ENCODE measurements around the gene FUT1.
"Not testable (repeated sequence)": the region's sequence is repeated elsewhere in the genome, so short reads cannot be mapped to it uniquely, and the experiment has no call there.

DNA sequence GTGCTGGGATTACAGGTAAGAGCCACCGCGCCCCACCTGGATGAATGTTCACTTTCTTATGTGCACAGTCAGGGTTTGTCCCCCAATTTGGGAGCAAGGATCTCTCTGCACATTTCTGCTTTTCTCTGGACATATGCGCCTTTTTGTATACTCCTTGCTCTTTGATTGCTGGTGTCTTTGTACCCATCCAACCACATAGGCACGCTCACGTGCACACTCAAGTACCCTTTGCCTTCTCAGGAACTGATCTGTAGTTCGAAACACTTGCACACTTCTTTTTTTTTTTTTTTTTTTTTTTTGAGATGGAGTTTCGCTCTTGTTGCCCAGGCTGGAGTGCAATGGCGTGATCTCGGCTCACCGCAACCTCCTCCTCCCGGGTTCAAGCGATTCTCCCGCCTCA lies 34.3 kb downstream of the FUT1 start:
- TF ChIP-seq, protein P1, sequence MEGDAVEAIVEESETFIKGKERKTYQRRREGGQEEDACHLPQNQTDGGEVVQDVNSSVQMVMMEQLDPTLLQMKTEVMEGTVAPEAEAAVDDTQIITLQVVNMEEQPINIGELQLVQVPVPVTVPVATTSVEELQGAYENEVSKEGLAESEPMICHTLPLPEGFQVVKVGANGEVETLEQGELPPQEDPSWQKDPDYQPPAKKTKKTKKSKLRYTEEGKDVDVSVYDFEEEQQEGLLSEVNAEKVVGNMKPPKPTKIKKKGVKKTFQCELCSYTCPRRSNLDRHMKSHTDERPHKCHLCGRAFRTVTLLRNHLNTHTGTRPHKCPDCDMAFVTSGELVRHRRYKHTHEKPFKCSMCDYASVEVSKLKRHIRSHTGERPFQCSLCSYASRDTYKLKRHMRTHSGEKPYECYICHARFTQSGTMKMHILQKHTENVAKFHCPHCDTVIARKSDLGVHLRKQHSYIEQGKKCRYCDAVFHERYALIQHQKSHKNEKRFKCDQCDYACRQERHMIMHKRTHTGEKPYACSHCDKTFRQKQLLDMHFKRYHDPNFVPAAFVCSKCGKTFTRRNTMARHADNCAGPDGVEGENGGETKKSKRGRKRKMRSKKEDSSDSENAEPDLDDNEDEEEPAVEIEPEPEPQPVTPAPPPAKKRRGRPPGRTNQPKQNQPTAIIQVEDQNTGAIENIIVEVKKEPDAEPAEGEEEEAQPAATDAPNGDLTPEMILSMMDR (IDR thresholded peaks at IDR 0.05): not testable (repeated sequence)
- not testable (repeated sequence) for TF ChIP-seq POLR2A (IDR thresholded peaks at IDR 0.05)

Measured in heart left ventricle (tissue), 13 donors.